Adrenal gland (tissue), 5 donors: ENCODE data around the gene FOXA3.

Source experiments
- CTCF ChIP-seq, 6 experiments: fragments of 450-650 bp in 4 of 6; fragments of 200-600 bp in 2 of 6; sonication (generic) in 1 of 6; IDR thresholded peaks; 1 replicate in 5 of 6; 2 replicates in 1 of 6; pipeline versions ENCODE4 v1.5.1 to v1.8.0; 2016 to 2021; ENCODE audit warnings: antibody characterized with exemption in 6 of 6, mild to moderate bottlenecking in 2 of 6, moderate library complexity in 1 of 6
- POLR2A ChIP-seq, 2 donors: fragments of 450-650 bp; IDR thresholded peaks; one replicate each; pipeline ENCODE4 v1.6.1; 2017; ENCODE audit warnings: antibody characterized with exemption in 2 of 2, mild to moderate bottlenecking in 2 of 2, moderate library complexity in 1 of 2
- donor health status: DM: no; HTN: no; CAD: no.

DNA sequence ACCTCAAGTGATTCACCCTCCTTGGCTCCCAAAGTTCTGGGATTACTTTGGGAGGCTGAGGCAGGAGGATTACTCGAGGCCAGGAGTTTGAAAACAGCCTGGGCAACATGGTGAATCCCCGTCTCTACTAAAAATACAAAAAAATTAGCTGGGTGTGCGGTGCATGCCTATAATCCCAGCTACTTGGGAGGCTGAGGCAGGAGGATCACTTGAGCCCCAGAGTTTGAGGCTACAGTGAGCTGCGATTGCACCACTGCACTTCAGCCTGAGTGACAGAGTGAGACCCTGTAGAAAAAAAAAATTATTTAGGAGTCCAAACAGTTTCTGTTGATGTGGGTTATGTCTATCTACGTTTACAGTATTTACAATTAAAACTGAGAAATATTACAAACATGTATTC, 6.7 kb downstream of the FOXA3 start:
- TF ChIP-seq CTCF (IDR thresholded peaks at IDR 0.05) (no peak), POLR2A (IDR thresholded peaks at IDR 0.05) (no peak)
